ENCODE results near the gene SIRT6.
"Not testable (repeated sequence)": the region's sequence is repeated elsewhere in the genome, so short reads cannot be mapped to it uniquely, and the experiment has no call there.

SIRT6 gene

DNA sequence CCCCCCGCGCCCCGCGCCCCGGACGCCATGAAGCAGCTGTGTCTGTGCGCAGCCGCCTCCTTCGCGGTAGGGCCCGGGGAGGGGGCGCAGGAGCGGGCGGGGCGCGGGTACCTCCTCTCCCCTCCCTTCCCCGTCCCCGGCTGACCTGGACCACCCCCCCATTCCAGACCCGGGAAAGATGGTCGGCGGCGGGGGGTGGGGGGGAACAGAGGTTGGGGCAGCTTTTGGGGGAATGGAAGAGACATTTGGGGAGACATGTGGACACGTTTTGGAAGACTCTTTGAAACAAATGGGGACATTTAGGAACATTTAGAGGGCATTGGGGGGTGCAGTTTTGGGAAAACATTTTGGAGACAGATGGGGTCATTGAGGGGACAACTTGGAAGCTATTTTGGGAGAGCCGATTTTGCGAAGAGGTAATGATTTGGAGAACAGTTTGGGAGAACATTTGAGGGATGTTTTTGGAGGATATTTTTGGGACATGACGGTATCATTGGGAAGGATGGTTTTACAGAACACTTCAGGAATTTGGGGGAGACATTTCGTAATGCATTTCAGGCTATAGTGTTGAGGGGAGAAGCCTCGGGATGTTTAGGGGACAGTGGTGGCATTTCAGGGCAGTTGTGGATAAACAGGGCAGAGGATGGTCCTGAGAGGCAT, 16.2 kb upstream of the SIRT6 start:
- no peak for DNase-seq

DNA sequence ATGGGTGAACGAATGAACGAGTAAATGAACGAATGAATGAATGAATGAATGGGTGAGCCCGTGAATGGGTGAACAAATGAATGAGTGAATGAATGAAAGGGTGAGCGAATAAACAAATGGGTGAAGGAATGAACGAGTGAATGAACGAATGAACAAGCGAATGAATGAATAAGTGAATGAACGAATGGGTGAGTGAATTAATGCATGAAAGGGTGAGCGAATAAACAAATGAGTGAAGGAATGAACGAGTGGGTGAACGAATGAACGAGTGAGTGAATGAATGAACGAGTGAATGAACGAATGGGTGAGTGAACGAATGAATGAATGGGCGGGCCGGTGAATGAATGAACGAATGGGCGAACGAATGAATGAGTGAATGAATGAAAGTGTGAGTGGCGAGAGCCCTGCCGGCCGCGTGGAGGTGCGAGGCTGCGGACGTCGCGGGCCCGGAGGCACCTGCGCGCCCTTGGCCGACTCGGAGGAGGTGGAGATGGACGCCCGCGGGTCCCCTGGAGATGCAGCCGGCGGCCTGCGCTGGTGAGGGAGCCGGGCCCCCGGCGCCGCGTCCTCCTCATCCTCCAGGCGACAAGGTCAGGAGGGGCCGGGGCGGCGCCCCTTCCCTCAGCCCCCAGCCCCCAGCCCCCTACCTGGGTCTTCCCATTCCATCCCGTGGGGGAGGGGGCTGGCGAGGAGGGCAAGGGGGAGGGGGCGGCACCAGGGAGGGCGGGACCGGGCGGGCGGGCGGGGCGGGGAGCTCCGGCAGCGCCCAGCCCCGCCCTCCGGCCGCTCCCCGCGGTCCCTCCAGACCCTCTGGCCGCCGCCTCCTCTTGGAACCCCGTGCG, 15.5 kb upstream of the SIRT6 start:
- no peak for DNase-seq

DNA sequence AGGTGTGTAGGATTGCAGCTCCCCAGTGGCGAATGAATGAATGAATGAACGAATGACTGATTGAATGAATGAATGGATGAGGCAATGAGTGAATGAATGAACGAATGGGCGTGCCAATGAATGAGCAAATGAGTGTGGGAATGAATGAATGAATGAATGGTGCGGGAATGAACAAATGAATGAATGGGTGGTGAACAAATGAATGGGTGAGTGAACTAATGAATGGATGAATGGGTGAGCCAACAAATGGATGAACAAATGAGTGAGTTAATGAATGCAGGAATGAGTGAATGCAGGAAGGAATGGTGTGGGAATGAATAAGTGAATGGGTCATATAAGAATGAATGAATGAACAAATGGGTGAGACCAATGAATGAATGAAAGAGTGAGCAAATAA, 14.9 kb upstream of the SIRT6 start:
- no peak for DNase-seq

GRCh38 chr19:4196587-4197148, 14.3 kb upstream of the SIRT6 start:
- DNase-seq, result no peak

- no peak for DNase-seq
Observed at GRCh38 chr19:4196009-4196408, 13.6 kb upstream of the SIRT6 start.

- DNase-seq, result no peak
Observed at GRCh38 chr19:4194353-4194752, 12.0 kb upstream of the SIRT6 start.

DNA sequence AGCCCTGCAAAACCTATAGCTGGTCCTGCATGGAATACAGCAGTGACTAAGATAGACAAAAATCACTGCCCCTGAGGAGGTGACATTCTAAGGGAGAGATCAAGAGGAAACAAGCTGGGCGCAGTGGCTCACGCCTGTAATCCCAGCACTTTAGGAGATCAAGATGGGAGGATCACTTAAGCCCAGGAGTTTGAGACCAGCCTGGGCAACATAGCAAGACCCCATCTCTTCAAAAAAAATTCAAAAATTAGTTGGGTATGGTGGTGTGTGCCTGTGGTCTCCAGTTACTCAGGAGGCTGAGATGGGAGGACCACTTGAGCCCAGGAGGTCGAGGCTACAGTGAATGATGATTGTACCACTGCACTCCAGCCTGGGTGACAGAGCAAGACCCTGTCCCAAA, 10.2 kb upstream of the SIRT6 start:
- not testable (repeated sequence) for DNase-seq

DNA sequence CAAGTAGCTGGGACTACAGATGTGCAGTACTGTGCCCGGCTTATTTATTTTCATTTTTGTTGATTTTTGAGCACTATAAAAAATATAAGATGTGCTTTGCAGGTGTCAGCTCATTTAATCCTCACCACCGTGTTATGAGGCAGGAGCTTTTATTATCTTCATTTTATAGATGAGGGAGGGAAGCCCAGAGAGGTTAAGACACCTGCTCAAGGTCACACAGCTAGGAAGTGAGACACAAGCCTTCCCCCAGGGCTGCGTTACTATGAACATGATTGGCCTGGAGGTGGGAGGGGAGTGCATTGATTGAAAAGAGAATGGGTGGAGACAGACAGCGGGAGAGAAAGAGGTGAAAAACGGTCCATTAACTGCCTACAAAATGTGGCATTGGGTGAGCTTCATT, 7.3 kb upstream of the SIRT6 start:
- no peak for DNase-seq

DNA sequence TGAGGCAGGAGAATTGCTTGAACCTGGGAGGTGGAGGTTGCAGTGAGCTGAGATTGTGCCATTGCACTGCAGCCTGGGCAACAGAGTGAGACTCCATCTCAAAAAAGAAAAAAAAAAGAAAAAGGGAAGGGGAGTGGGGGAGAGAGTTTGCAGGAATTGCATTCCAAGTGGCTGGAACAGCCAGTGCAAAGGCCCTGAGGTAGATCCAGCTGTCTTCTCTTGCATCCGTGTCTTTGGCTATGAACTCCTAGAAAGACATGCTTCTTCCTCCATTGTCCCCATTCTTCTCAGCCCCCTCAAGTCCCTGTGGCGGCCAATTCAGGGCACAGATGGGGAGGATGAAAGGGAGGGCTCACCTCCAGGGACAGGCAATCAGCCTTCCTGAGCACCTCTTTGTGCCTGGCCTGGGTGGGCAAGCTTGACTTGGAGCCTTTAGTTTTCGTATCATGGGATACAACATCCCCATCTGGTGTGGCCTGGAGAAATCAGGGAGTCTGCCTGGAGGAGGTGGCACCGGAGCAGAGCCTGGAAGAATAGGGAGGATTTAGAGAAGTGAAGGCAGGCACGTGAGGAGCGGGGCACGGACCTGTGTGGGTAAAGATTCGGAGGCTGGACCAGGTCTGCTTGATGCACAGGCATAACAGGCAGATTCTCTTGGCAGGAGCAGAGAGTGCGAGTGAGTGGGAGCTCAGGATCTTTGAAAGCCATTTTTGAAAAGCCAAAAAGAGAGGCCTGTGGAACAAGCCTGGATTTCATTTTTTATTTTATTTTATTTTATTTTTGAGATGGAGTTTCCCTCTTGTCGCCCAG, 5.2 kb upstream of the SIRT6 start:
- no peak for DNase-seq

DNA sequence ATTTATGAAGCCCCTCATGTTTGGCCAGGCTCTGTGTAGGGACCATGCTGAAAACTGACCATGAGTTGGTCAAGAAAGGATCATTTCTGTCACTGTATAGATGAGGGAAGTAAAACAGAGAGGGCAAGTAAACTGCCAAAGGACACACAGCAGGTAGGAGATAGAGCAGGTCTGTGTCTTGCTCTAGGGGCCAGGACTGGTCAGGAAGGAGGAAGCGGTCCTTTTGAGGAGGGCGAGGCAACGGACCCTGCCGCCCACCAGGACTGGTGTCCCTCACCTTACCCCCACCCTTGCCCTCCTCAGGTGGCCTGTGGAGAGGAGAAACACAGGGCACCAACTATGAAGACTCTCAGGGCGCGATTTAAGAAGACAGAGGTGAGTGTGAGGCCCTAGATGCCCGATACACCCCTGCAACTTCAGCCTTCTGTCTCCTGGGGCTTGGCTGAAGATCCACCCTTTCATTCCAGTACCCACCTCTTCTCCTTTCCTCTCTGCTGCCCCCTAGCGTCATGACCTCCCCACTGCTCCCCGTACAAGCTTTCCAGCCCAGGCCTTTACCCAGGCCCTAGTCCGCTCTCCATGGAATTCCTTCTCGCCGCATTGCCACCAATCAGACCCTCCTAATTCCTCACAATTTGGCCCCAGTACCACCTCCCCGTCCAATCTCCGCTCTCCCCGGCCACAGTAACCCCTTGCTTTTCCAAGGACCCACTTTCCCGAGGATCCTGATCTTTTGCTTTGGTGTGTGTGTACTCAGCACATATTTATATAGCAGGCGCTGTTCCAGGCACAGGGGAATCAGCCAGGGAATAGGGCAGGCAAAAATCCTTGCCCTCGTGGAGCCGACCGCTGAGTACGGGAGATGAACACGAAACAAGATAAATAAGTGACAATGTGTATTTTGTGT, 4.0 kb upstream of the SIRT6 start:
- DNase-seq, result peak; percentile 76

- no peak for DNase-seq
Observed at GRCh38 chr19:4185413-4186086, 3.2 kb upstream of the SIRT6 start.

- no peak for DNase-seq
Observed at GRCh38 chr19:4184718-4185352, 2.5 kb upstream of the SIRT6 start.

- DNase-seq, result no peak
Observed at GRCh38 chr19:4183967-4184717, 1.8 kb upstream of the SIRT6 start.

DNA sequence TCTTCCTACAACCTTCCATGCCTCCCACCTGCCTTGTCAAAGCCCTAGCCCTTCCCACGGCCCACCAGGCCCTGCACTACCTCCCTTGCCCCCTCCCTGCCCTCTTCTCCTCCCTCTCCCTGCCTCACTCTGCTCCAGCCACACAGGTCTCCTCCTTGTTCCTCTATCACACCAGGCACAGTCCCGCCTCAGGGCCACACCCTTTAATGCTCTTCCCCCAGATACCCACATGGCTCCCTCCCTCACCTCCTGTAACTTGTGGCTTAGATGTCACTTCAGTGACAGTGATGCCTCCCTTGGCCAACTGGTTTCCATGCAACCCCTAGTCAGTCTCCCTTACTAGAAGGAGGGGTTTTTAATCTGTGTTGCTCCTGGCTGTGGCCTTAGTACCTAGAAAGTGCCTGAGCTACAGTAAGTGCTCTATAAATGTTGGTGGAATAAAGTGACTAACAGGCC, 1.3 kb downstream of the SIRT6 start:
- no peak for DNase-seq

- DNase-seq, result no peak
Observed at GRCh38 chr19:4178990-4179389, 3.4 kb downstream of the SIRT6 start.

- DNase-seq, result no peak
Observed at GRCh38 chr19:4177146-4177545, 5.2 kb downstream of the SIRT6 start.

- no peak for DNase-seq
Observed at GRCh38 chr19:4175669-4175931, 6.8 kb downstream of the SIRT6 start.

GRCh38 chr19:4174895-4175668, 7.3 kb downstream of the SIRT6 start:
- DNase-seq, result no peak

- DNase-seq, result no peak
Observed at GRCh38 chr19:4174213-4174894, 8.0 kb downstream of the SIRT6 start.

Measured in activated gamma-delta T cell treated with Interleukin-2 at 50 U/mL for 16 hours (primary cell).